ENCODE data around the gene GPR35. TPM values are rescaled to one million over a fixed set of nuclear protein-coding genes. Genes with fewer than 3 reads are reported as not detected.
"Not testable (repeated sequence)": the region's sequence is repeated elsewhere in the genome, so short reads cannot be mapped to it uniquely, and the experiment has no call there.

The GPR35 gene
- total RNA-seq, 1 donor from 2014 or later: 2.0 TPM

GRCh38 chr2:240645801-240646175 lies 20.5 kb downstream of the GPR35 start:
- ATAC-seq (ENCODE audit: poor library complexity) (no peak), DNase-seq (no peak)
- intact Hi-C loops (cut with DNase I): no loop called here

GRCh38 chr2:240646176-240646899 lies 21.1 kb downstream of the GPR35 start:
- no peak for ATAC-seq (ENCODE audit: poor library complexity)
- intact Hi-C loops (cut with DNase I): no loop called here

GRCh38 chr2:240646900-240647502 lies 21.7 kb downstream of the GPR35 start:
- DNase-seq: no peak
- intact Hi-C loops (cut with DNase I): no loop called here
- no peak for ATAC-seq (ENCODE audit: poor library complexity)

More at GRCh38 chr2:240646176-240646899, 21.1 kb downstream of the GPR35 start:
- no peak for DNase-seq

GRCh38 chr2:240647503-240648154 lies 22.3 kb downstream of the GPR35 start:
- intact Hi-C loops (cut with DNase I): no loop called here
- ATAC-seq (ENCODE audit: poor library complexity) (no peak), DNase-seq (no peak)

GRCh38 chr2:240648155-240648649 lies 22.9 kb downstream of the GPR35 start:
- intact Hi-C loops (cut with DNase I): no loop called here
- DNase-seq (no peak), ATAC-seq (ENCODE audit: poor library complexity) (no peak)

GRCh38 chr2:240648650-240649275 lies 23.5 kb downstream of the GPR35 start:
- DNase-seq (no peak), ATAC-seq (ENCODE audit: poor library complexity) (no peak)
- intact Hi-C loops (cut with DNase I): no loop called here

GRCh38 chr2:240649331-240649730 lies 24.1 kb downstream of the GPR35 start:
- ATAC-seq (ENCODE audit: poor library complexity) (no peak), DNase-seq (no peak)
- intact Hi-C loops (cut with DNase I): no loop called here

GRCh38 chr2:240650254-240650965 lies 25.1 kb downstream of the GPR35 start:
- ATAC-seq (ENCODE audit: poor library complexity) (no peak), DNase-seq (no peak)
- intact Hi-C loops (cut with DNase I): no loop called here

- ATAC-seq (ENCODE audit: poor library complexity) (no peak), DNase-seq (no peak)
- intact Hi-C loops (cut with DNase I): no loop called here
Observed at GRCh38 chr2:240651185-240651584, 25.9 kb downstream of the GPR35 start.

- DNase-seq (no peak), ATAC-seq (ENCODE audit: poor library complexity) (no peak)
- intact Hi-C loops (cut with DNase I): no loop called here
Observed at GRCh38 chr2:240655931-240656886, 30.9 kb downstream of the GPR35 start.

GRCh38 chr2:240659883-240660282 lies 34.6 kb downstream of the GPR35 start:
- intact Hi-C loops (cut with DNase I); ATAC-seq (ENCODE audit: poor library complexity); DNase-seq: not testable (repeated sequence)

- intact Hi-C loops (cut with DNase I): no loop called here
Observed at GRCh38 chr2:240662681-240663080, 37.4 kb downstream of the GPR35 start.

GRCh38 chr2:240663546-240664190 lies 38.4 kb downstream of the GPR35 start:
- ATAC-seq (ENCODE audit: poor library complexity): no peak
- intact Hi-C loops (cut with DNase I): no loop called here
- no peak for DNase-seq

More at GRCh38 chr2:240662681-240663080, 37.4 kb downstream of the GPR35 start:
- DNase-seq (no peak), ATAC-seq (ENCODE audit: poor library complexity) (no peak)

GRCh38 chr2:240664622-240665021 lies 39.3 kb downstream of the GPR35 start:
- intact Hi-C loops (cut with DNase I): no loop called here
- no peak for ATAC-seq (ENCODE audit: poor library complexity)

GRCh38 chr2:240670402-240670801 lies 45.1 kb downstream of the GPR35 start:
- no peak for ATAC-seq (ENCODE audit: poor library complexity)
- intact Hi-C loops (cut with DNase I): no loop called here
- no peak for DNase-seq

More at GRCh38 chr2:240664622-240665021, 39.3 kb downstream of the GPR35 start:
- no peak for DNase-seq

- no peak for DNase-seq
- no peak for ATAC-seq (ENCODE audit: poor library complexity)
- intact Hi-C loops (cut with DNase I): no loop called here
Observed at GRCh38 chr2:240670950-240671349, 45.7 kb downstream of the GPR35 start.

- intact Hi-C loops (cut with DNase I): no loop called here
- ATAC-seq (ENCODE audit: poor library complexity): no peak
- DNase-seq: no peak
Observed at GRCh38 chr2:240672076-240672700, 46.9 kb downstream of the GPR35 start.
